ENCODE measurements around the gene ZRANB3. TPM values are rescaled to one million over a fixed set of nuclear protein-coding genes. Genes with fewer than 3 reads are reported as not detected.

ZRANB3 gene
- 4.3 and 5.3 TPM in 2 replicates for total RNA-seq

DNA sequence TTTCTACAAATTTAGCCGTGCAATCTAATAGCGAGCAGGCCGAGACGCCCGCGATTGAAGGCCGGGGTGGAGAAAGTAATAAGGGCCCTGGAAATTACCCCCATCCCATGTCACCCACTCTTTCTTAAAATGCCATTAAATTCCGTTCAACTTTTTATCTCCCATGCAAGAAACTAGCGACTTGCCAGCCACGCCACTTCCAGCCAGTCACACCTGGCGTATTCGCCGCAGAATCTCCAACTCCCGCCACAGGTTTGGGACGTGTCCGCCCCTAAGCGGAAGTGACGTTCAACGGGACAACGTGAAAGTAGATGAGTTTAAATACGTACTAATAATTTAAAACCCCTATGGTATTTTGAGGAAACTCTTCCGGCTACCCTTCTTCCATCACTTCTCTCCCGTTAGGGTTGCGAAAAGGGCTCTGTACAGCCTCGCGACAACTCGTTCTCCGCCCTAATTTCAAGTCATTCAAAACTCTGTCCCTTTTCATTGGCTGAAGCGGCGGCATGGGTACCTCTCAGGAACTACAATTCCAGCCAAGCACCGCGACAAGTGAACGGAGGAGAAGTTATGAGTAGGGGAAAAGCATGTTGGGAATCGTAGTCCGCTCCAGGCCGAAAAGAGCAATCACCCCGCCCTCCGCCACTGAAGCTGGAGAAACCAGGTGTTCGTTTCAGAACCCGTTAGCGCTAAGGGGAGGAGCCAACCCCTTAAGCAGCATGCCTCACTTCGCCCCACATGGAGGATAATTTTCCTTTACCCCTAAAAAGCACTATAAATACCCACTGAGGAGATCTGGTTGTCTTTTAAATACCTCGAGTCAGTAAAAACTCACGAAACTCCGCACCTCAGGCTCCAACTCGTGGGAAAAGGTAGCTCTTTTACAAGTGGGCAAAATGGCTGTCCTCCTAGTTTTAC, at the start of gene ZRANB3:
TSS of gene ZRANB3 (minus strand) at position 906 of the 918 bp plus-strand sequence.

DNA sequence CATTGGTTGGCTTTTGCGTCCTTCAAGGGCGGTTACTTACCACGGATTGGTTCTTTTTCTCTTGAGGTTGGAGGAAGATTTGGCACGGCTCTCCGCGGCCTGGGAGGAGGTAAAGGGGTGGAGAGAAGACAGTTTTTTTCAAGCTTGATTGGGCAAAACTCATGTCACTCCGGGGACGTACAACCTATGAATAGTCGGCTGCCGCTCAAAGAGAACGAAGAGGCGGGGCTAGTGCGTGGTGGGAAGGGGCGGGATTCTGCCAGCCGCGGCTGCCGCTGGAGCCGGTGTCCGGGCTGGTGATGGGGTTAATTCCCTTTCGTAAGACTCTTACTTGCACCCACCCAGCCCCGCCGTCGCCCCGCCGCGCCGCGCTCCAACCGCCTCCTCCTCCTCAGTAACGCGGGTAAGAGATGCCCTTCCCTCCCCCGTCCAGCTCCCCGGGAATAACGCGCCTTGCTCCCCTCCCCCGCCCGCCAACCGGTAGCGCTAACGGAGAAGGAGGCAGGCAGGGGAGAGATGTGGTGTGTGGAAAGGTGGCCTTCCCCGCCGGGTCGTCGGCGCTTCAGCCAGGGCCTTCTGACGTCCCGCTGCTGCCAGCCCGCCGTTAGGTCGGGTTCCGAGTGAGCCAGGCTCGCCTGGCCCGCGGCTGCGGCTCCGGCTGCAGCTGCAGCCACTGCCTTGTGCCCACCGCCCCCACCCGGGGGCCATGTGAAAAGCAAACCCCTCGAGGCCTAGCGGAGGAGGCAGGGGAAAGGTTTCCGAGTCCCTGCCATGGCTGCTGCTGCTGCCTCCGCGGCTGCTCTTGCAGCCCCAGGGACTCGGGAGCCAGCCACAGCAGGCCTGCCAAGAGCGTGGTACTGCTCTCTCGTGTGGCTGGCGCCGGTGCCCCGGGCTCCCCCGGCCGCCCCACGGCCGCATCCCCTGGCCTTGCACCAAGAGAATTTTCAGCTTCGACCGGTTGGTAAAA, 496 bp upstream of the ZRANB3 start, which contains the start of gene R3HDM1:
TSS of gene R3HDM1 (plus strand) at position 254 of the 967 bp plus-strand sequence. CDS start 73,362 bp downstream, outside the sequence.

Small RNA genes within 50 kb of the gene (small RNA-seq; reads per million reads assigned to genes)
- 0.09 reads per million for gene SNORA40B

Other genes starting within 250 kb of the ZRANB3 start
- 6.3 and 13.4 TPM in 2 replicates for gene R3HDM1, start 266 bp upstream of the ZRANB3 start, total RNA-seq
- 44.8 and 55.4 TPM in 2 replicates for gene UBXN4, start 210.6 kb upstream of the ZRANB3 start, total RNA-seq

Measured in placental epithelial cell (primary cell).